Measurements from ENCODE around the gene QPCTL. TPM values are rescaled to one million over a fixed set of nuclear protein-coding genes. Genes with fewer than 3 reads are reported as not detected.
"Not testable (repeated sequence)": the region's sequence is repeated elsewhere in the genome, so short reads cannot be mapped to it uniquely, and the experiment has no call there.

QPCTL gene
- total RNA-seq, 1 donor, result 17.8 TPM

- peak in 1 of 3 donors; percentile 28 for DNase-seq (ENCODE audit: low read depth in 2 of 3, low spot score in 2 of 3)
Measured at GRCh38 chr19:45716359-45717130, 24.1 kb downstream of the QPCTL start.

GRCh38 chr19:45717131-45717982 lies 24.9 kb downstream of the QPCTL start:
- peak; percentile 88 to 100 (median 99) for DNase-seq (ENCODE audit: low read depth in 2 of 3, low spot score in 2 of 3)

GRCh38 chr19:45717983-45718650 lies 25.7 kb downstream of the QPCTL start:
- no peak for DNase-seq (ENCODE audit: low read depth in 2 of 3, low spot score in 2 of 3)

- not testable (repeated sequence) for DNase-seq (ENCODE audit: low read depth in 2 of 3, low spot score in 2 of 3)
Measured at GRCh38 chr19:45720065-45720464, 27.6 kb downstream of the QPCTL start.

- not testable (repeated sequence) for DNase-seq (ENCODE audit: low read depth in 2 of 3, low spot score in 2 of 3)
Measured at GRCh38 chr19:45728683-45729082, 36.2 kb downstream of the QPCTL start.

- no peak for DNase-seq (ENCODE audit: low read depth in 2 of 3, low spot score in 2 of 3)
Measured at GRCh38 chr19:45729800-45730290, 37.4 kb downstream of the QPCTL start.

- DNase-seq (ENCODE audit: low read depth in 2 of 3, low spot score in 2 of 3), result peak; percentile 76 to 98 (median 97)
Measured at GRCh38 chr19:45730368-45731288, 38.2 kb downstream of the QPCTL start, which contains the start of gene FBXO46. Gene FBXO46 (minus strand): TSS chr19:45730896. CDS start chr19:45713495, 17,401 bp downstream.

GRCh38 chr19:45733160-45733810 lies 40.8 kb downstream of the QPCTL start, which contains the start of gene MEIOSIN:
Gene MEIOSIN (plus strand): TSS chr19:45733439. CDS start chr19:45735377, 1,938 bp downstream.
- DNase-seq (ENCODE audit: low read depth in 2 of 3, low spot score in 2 of 3), result no peak

GRCh38 chr19:45739498-45740439 lies 47.3 kb downstream of the QPCTL start:
- no peak for DNase-seq (ENCODE audit: low read depth in 2 of 3, low spot score in 2 of 3)

- no peak for DNase-seq (ENCODE audit: low read depth in 2 of 3, low spot score in 2 of 3)
Measured at GRCh38 chr19:45742969-45743368, 50.5 kb downstream of the QPCTL start.

- no peak for DNase-seq (ENCODE audit: low read depth in 2 of 3, low spot score in 2 of 3)
Measured at GRCh38 chr19:45745606-45746005, 53.1 kb downstream of the QPCTL start.

- no peak for DNase-seq (ENCODE audit: low read depth in 2 of 3, low spot score in 2 of 3)
Measured at GRCh38 chr19:45746866-45747265, 54.4 kb downstream of the QPCTL start.

- DNase-seq (ENCODE audit: low read depth in 2 of 3, low spot score in 2 of 3), result no peak
Measured at GRCh38 chr19:45747513-45747912, 55.0 kb downstream of the QPCTL start.

GRCh38 chr19:45751483-45751882 lies 59.0 kb downstream of the QPCTL start:
- DNase-seq (ENCODE audit: low read depth in 2 of 3, low spot score in 2 of 3), result not testable (repeated sequence)

- DNase-seq (ENCODE audit: low read depth in 2 of 3, low spot score in 2 of 3), result no peak
Measured at GRCh38 chr19:45752639-45753038, 60.2 kb downstream of the QPCTL start.

GRCh38 chr19:45753548-45753947 lies 61.1 kb downstream of the QPCTL start:
- no peak for DNase-seq (ENCODE audit: low read depth in 2 of 3, low spot score in 2 of 3)
